OCI-LY7 (cell line): ENCODE data around the gene SUPT3H. TPM values are rescaled to one million over a fixed set of nuclear protein-coding genes. Genes with fewer than 3 reads are reported as not detected.

Source experiments
- BruUV-seq: library from RNA; stranded (reverse); fragments of 400-500 nt; replicated peaks from 2 replicates; lab custom pipeline; 2021; lab: Mats Ljungman, UMichigan
- CTCF ChIA-PET: fragments of 300-600 bp; sonication (Branson Sonifier 250); formaldehyde crosslinking; loops from one replicate; lab custom pipeline; 2022; ENCODE audit warnings: antibody characterized with exemption; ENCODE audit not compliant: unreplicated experiment; lab: Charles Lee
- POLR2A ChIA-PET: fragments of 300-600 bp; sonication (Branson Sonifier 250); formaldehyde crosslinking; loops from one replicate; lab custom pipeline; 2022; ENCODE audit warnings: antibody characterized with exemption; lab: Charles Lee
- DNase-seq: peaks from one replicate; pipeline ENCODE4 v3.0.0-alpha.2; 2015; ENCODE audit warnings: low spot score
- H2AFZ ChIP-seq: fragments of 200-600 bp; sonication (generic), shearing (Covaris generic); 2 replicates; pipeline ENCODE4 v1.6.1; 2014; ENCODE audit warnings: mild to moderate bottlenecking, antibody characterized with exemption, low read length, moderate library complexity
- H3K27ac ChIP-seq: fragments of 200-600 bp; sonication (generic); 2 replicates; pipeline ENCODE4 v1.5.1; 2014; ENCODE audit warnings: mixed run types, low read depth, mild to moderate bottlenecking, moderate library complexity, low read length, inconsistent platforms; ENCODE audit not compliant: poor library complexity, severe bottlenecking
- H3K36me3 ChIP-seq: fragments of 200-600 bp; sonication (generic); 2 replicates; pipeline ENCODE4 v1.6.1; 2014; ENCODE audit warnings: mild to moderate bottlenecking, antibody characterized with exemption, low read length, moderate library complexity, mixed read lengths; ENCODE audit not compliant: insufficient read depth
- H3K4me1 ChIP-seq: fragments of 200-600 bp; sonication (generic); 2 replicates; pipeline ENCODE4 v1.5.1; 2014; ENCODE audit warnings: mild to moderate bottlenecking, low read length; ENCODE audit not compliant: insufficient read depth, poor library complexity, severe bottlenecking
- H3K4me2 ChIP-seq: fragments of 200-600 bp; sonication (generic); 2 replicates; pipeline ENCODE4 v1.6.1; 2014; ENCODE audit warnings: mild to moderate bottlenecking, low read length
- H3K4me3 ChIP-seq: fragments of 200-600 bp; sonication (generic); 2 replicates; pipeline ENCODE4 v1.5.1; 2014; ENCODE audit warnings: mild to moderate bottlenecking, low read depth, low read length; ENCODE audit not compliant: poor library complexity, severe bottlenecking
- H3K79me2 ChIP-seq: fragments of 200-600 bp; sonication (generic); 2 replicates; pipeline ENCODE4 v1.6.1; 2016; ENCODE audit warnings: low read depth, mild to moderate bottlenecking, low read length, moderate library complexity, mixed read lengths; ENCODE audit not compliant: insufficient read depth
- H3K9me2 ChIP-seq: fragments of 200-600 bp; sonication (generic); 2 replicates; pipeline ENCODE4 v1.6.1; 2016; ENCODE audit warnings: mild to moderate bottlenecking, low read length, mixed read lengths; ENCODE audit not compliant: insufficient read depth
- H3K9me3 ChIP-seq: fragments of 200-600 bp; sonication (generic); 2 replicates; pipeline ENCODE4 v1.6.1; 2014; ENCODE audit warnings: mild to moderate bottlenecking, mixed run types, low read length, mixed read lengths
- H4K20me1 ChIP-seq: fragments of 200-600 bp; sonication (generic); 2 replicates; pipeline ENCODE4 v1.6.1; 2014; ENCODE audit warnings: mild to moderate bottlenecking, antibody characterized with exemption, low read length, moderate library complexity, mixed read lengths; ENCODE audit not compliant: insufficient read depth
- CTCF ChIP-seq: fragments of 200-600 bp; sonication (generic); conservative IDR thresholded peaks from 2 replicates; pipeline ENCODE4 v1.5.1; 2014; ENCODE audit warnings: mild to moderate bottlenecking, antibody characterized with exemption, low read length, moderate library complexity, mixed read lengths
- EZH2phosphoT487 ChIP-seq: fragments of 200-600 bp; sonication (generic); IDR thresholded peaks from 2 replicates; pipeline ENCODE4 v1.6.1; 2018; ENCODE audit warnings: low read depth, borderline replicate concordance, mild to moderate bottlenecking, mixed run types, antibody characterized with exemption, low read length, moderate library complexity, mixed read lengths
- intact Hi-C: fragments of 100-400 bp; cut with micrococcal nuclease; formaldehyde crosslinking; loops from one replicate; pipeline ENCODE4 v1.10.0; 2022; ENCODE audit not compliant: unreplicated experiment
- total RNA-seq, 2 experiments: library from RNA; depleted of rRNA in 1 of 2; stranded (reverse); fragments of >200 nt in 1 of 2; shearing (Covaris generic) in 1 of 2; gene quantifications; 2 replicates each; pipeline ENCODE4 v1.2.3, GENCODE V29; 2014 to 2022

Gene SUPT3H
- total RNA-seq, 2 experiments from 2014 or later = 1.1 to 7.1 TPM

GRCh38 chr6:45129051-45129450 is 248.7 kb downstream of the SUPT3H start:
- no peak overlapping the region for H2AFZ ChIP-seq
- CTCF ChIA-PET = no interaction called here

GRCh38 chr6:45127185-45127584 is 250.5 kb downstream of the SUPT3H start:
- intact Hi-C loops = no loop called here
- no peak overlapping the region for H3K27ac ChIP-seq
- BruUV-seq = no TSS peak
- H4K20me1 ChIP-seq = no peaks in the 10 kb centered on the region
- no peak overlapping the region for H3K4me3 ChIP-seq
- TF ChIP-seq EZH2phosphoT487 (no peak), CTCF (no peak)
- no peaks in the 10 kb centered on the region for H3K36me3 ChIP-seq
- CTCF ChIA-PET = no interaction called here
- H3K9me3 ChIP-seq = no peaks in the 10 kb centered on the region
- no peak for DNase-seq
- H3K79me2 ChIP-seq = no peaks in the 10 kb centered on the region
- H3K4me1 ChIP-seq = no peaks in the 10 kb centered on the region
- no peak overlapping the region for H3K4me2 ChIP-seq
- H3K9me2 ChIP-seq = no peaks in the 10 kb centered on the region
- POLR2A ChIA-PET = interaction anchor here (0.6 kb wide), 2 partner anchors 27 to 1896 kb away, joined by 4 to 6 read pairs; no protein-coding TSS in a partner anchor
- no peak overlapping the region for H2AFZ ChIP-seq

More at GRCh38 chr6:45129051-45129450, 248.7 kb downstream of the SUPT3H start:
- intact Hi-C loops = no loop called here
- TF ChIP-seq EZH2phosphoT487 = no peak
- TF ChIP-seq CTCF = no peak
- no TSS peak for BruUV-seq
- no peak overlapping the region for H3K4me2 ChIP-seq
- no peak for DNase-seq
- no peaks in the 10 kb centered on the region for H3K4me1 ChIP-seq
- H3K79me2 ChIP-seq = no peaks in the 10 kb centered on the region
- no peak overlapping the region for H3K27ac ChIP-seq
- H3K4me3 ChIP-seq = no peak overlapping the region
- no peaks in the 10 kb centered on the region for H3K9me2 ChIP-seq
- POLR2A ChIA-PET = no interaction called here
- H3K9me3 ChIP-seq = no peaks in the 10 kb centered on the region
- no peaks in the 10 kb centered on the region for H4K20me1 ChIP-seq
- no peaks in the 10 kb centered on the region for H3K36me3 ChIP-seq

- no peak overlapping the region for H2AFZ ChIP-seq
- no peaks in the 10 kb centered on the region for H3K4me1 ChIP-seq
- ChIA-PET CTCF (no interaction called here), POLR2A (no interaction called here)
- TF ChIP-seq EZH2phosphoT487 (no peak), CTCF (no peak)
- H3K4me3 ChIP-seq = no peak overlapping the region
- no peak for DNase-seq
- BruUV-seq = no TSS peak
- no peak overlapping the region for H3K27ac ChIP-seq
- H3K4me2 ChIP-seq = no peak overlapping the region
- H4K20me1 ChIP-seq = no peaks in the 10 kb centered on the region
- no peaks in the 10 kb centered on the region for H3K9me2 ChIP-seq
- H3K36me3 ChIP-seq = no peaks in the 10 kb centered on the region
- intact Hi-C loops = no loop called here
- H3K79me2 ChIP-seq = no peaks in the 10 kb centered on the region
- no peaks in the 10 kb centered on the region for H3K9me3 ChIP-seq
Measured at GRCh38 chr6:45126033-45126432, 251.7 kb downstream of the SUPT3H start.
